GM23338 (cell line): ENCODE results near the gene MAVS. TPM values are rescaled to one million over a fixed set of nuclear protein-coding genes. Genes with fewer than 3 reads are reported as not detected.

Source experiments
- ATAC-seq: fragments of 200-7000 bp; cut with Tn5 transposase; 3 replicates; pipeline ENCODE4 v1.9.1; 2020
- DNase-seq: peaks from one replicate; pipeline ENCODE4 v3.0.0-alpha.2; 2015; ENCODE audit warnings: low spot score
- H2AFZ ChIP-seq: fragments of 200-600 bp; sonication (generic); 2 replicates; pipeline ENCODE4 v1.8.0; 2016; ENCODE audit warnings: antibody characterized with exemption, mild to moderate bottlenecking, moderate library complexity
- H3F3A ChIP-seq: fragments of 200-600 bp; sonication (generic); replicated peaks from 2 replicates; pipeline ENCODE4 v1.8.0; 2017; ENCODE audit warnings: antibody characterized with exemption, mixed run types, low read depth
- H3K27ac ChIP-seq: fragments of 200-600 bp; sonication (generic); 2 replicates; pipeline ENCODE4 v1.6.1; 2016; ENCODE audit warnings: low read depth
- H3K27me3 ChIP-seq: fragments of 200-600 bp; sonication (generic); 2 replicates; pipeline ENCODE4 v1.8.0; 2016; ENCODE audit warnings: mild to moderate bottlenecking, mixed run types, moderate library complexity; ENCODE audit not compliant: insufficient read depth
- H3K36me3 ChIP-seq: fragments of 200-600 bp; sonication (generic); 2 replicates; pipeline ENCODE4 v1.8.0; 2016; ENCODE audit warnings: mild to moderate bottlenecking; ENCODE audit not compliant: insufficient read depth
- H3K4me1 ChIP-seq: fragments of 200-600 bp; sonication (generic); 2 replicates; pipeline ENCODE4 v1.8.0; 2016; ENCODE audit warnings: mild to moderate bottlenecking, moderate library complexity; ENCODE audit not compliant: insufficient read depth
- H3K4me2 ChIP-seq: fragments of 200-600 bp; sonication (generic); 2 replicates; pipeline ENCODE4 v1.7.1; 2017; ENCODE audit warnings: mixed run types
- H3K4me3 ChIP-seq: fragments of 200-600 bp; sonication (generic); 2 replicates; pipeline ENCODE4 v1.6.1; 2016; ENCODE audit warnings: mixed run types
- H3K79me2 ChIP-seq: fragments of 200-600 bp; sonication (generic); replicated peaks from 2 replicates; pipeline ENCODE4 v1.8.0; 2017; ENCODE audit warnings: mild to moderate bottlenecking; ENCODE audit not compliant: insufficient read depth
- H3K9me2 ChIP-seq: fragments of 200-600 bp; sonication (generic); 2 replicates; pipeline ENCODE4 v1.8.0; 2017; ENCODE audit not compliant: insufficient read depth
- H4K20me1 ChIP-seq: fragments of 200-600 bp; sonication (generic); replicated peaks from 2 replicates; pipeline ENCODE4 v1.8.0; 2017; ENCODE audit warnings: mild to moderate bottlenecking; ENCODE audit not compliant: insufficient read depth
- H3K27ac Mint-ChIP-seq: 2 replicates; pipeline ENCODE4 v1.8.0; 2020; ENCODE audit warnings: inconsistent platforms, mild to moderate bottlenecking, moderate library complexity, mixed read lengths
- H3K27me3 Mint-ChIP-seq: 3 replicates; pipeline ENCODE4 v1.8.0; 2022; ENCODE audit warnings: low read depth, mild to moderate bottlenecking, moderate library complexity, mixed read lengths, inconsistent platforms; ENCODE audit not compliant: insufficient read depth, poor library complexity
- H3K36me3 Mint-ChIP-seq: 3 replicates; pipeline ENCODE4 v1.8.0; 2021; ENCODE audit warnings: low read depth, mild to moderate bottlenecking, inconsistent platforms, moderate library complexity, mixed read lengths
- H3K4me1 Mint-ChIP-seq: 3 replicates; pipeline ENCODE4 v1.8.0; 2020; ENCODE audit warnings: mild to moderate bottlenecking, inconsistent platforms, mixed read lengths
- H3K4me3 Mint-ChIP-seq: 3 replicates; pipeline ENCODE4 v1.8.0; 2021; ENCODE audit warnings: moderate library complexity, mild to moderate bottlenecking, inconsistent platforms, mixed read lengths
- H3K9me3 Mint-ChIP-seq: 3 replicates; pipeline ENCODE4 v1.8.0; 2020; ENCODE audit warnings: moderate library complexity, mild to moderate bottlenecking, inconsistent platforms, mixed read lengths
- ETS1 ChIP-seq: IDR thresholded peaks from 2 replicates; pipeline ENCODE4 v1.6.1; 2016; ENCODE audit warnings: antibody characterized with exemption
- EZH2 ChIP-seq: fragments of 200-600 bp; sonication (generic); IDR thresholded peaks from one replicate; pipeline ENCODE4 v1.8.0; 2017; ENCODE audit warnings: antibody characterized with exemption, mild to moderate bottlenecking, low read depth; ENCODE audit not compliant: unreplicated experiment
- EZH2phosphoT487 ChIP-seq: fragments of 200-600 bp; sonication (generic); IDR thresholded peaks from one replicate; pipeline ENCODE4 v1.8.1; 2018; ENCODE audit warnings: antibody characterized with exemption; ENCODE audit not compliant: unreplicated experiment
- JUNB ChIP-seq: IDR thresholded peaks from one replicate; pipeline ENCODE4 v1.6.1; 2016; ENCODE audit warnings: antibody characterized with exemption; ENCODE audit not compliant: unreplicated experiment
- NANOG ChIP-seq: IDR thresholded peaks from 2 replicates; pipeline ENCODE4 v1.6.1; 2016; ENCODE audit warnings: antibody characterized with exemption, borderline replicate concordance
- POLR2AphosphoS5 ChIP-seq: IDR thresholded peaks from 2 replicates; pipeline ENCODE4 v1.6.1; 2016; ENCODE audit warnings: antibody characterized with exemption, low read depth
- REST ChIP-seq: IDR thresholded peaks from one replicate; pipeline ENCODE4 v1.6.1; 2018; ENCODE audit warnings: antibody characterized with exemption; ENCODE audit not compliant: unreplicated experiment
- STAT1 ChIP-seq: IDR thresholded peaks from one replicate; pipeline ENCODE4 v1.6.1; 2016; ENCODE audit warnings: antibody characterized with exemption; ENCODE audit not compliant: unreplicated experiment
- ZNF114 ChIP-seq: fragments of 250-450 bp; sonication (Bioruptor Pico); IDR thresholded peaks from 2 replicates; pipeline ENCODE4 v1.5.0; 2020; ENCODE audit warnings: mild to moderate bottlenecking, moderate library complexity
- ZNF331 ChIP-seq: fragments of 250-450 bp; sonication (Bioruptor Pico); IDR thresholded peaks from 2 replicates; pipeline ENCODE4 v1.5.0; 2020; ENCODE audit warnings: low read depth, mild to moderate bottlenecking, moderate library complexity
- ZNF462 ChIP-seq: fragments of 250-450 bp; sonication (Bioruptor Pico); IDR thresholded peaks from 2 replicates; pipeline ENCODE4 v1.5.0; 2020; ENCODE audit warnings: mild to moderate bottlenecking, moderate library complexity
- polyA plus RNA-seq: library from polyadenylated mRNA; unstranded; fragments of >200 nt; fragmentation: Nextera tagmentation; extraction: Ambion mirVana; gene quantifications from 2 replicates; pipeline ENCODE4 v1.2.1, GENCODE V29; 2016
- total RNA-seq: library from RNA; depleted of rRNA; stranded (reverse); fragments of >200 nt; shearing (Covaris generic); gene quantifications from 2 replicates; pipeline ENCODE4 v1.2.3, GENCODE V29; 2014

Gene MAVS
- total and polyA plus RNA-seq, 2 experiments from 2014 or later: 5.2 to 21.8 TPM

- Mint-ChIP-seq H3K27ac (peak overlapping the region; percentile 52; the same call in 1 of the 2 replicates), H3K27me3 (peaks cover 18% of the 10 kb centered on the region), H3K9me3 (no peaks in the 10 kb centered on the region), H3K4me3 (peak overlapping the region; percentile 87), H3K4me1 (peaks cover 4% of the 10 kb centered on the region; the same call in 1 of the 3 replicates), H3K36me3 (0 out of 3 replicates have a peak, but pooled peaks cover 3% of the 10 kb centered on the region)
- Histone ChIP-seq H3K4me1 (peaks cover 4% of the 10 kb centered on the region), H3K27ac (no peak overlapping the region), H4K20me1 (no peaks in the 10 kb centered on the region; the same call in 1 of the 2 replicates), H3K27me3 (no peaks in the 10 kb centered on the region), H3K79me2 (no peaks in the 10 kb centered on the region; the same call in 1 of the 2 replicates), H3K36me3 (no peaks in the 10 kb centered on the region), H3K9me2 (no peaks in the 10 kb centered on the region), H3K4me3 (peak overlapping the region; percentile 88), H3F3A (peaks cover 6% of the 10 kb centered on the region; the same call in 1 of the 2 replicates), H3K4me2 (peak overlapping the region; percentile 95), H2AFZ (0 out of 2 replicates have a peak overlapping the region, but pooled peaks have one; percentile 91)
- DNase-seq (no peak), ATAC-seq (no peak)
- no peak for TF ChIP-seq ZNF462 (CRISPR knock-in tag)
- no peak for TF ChIP-seq EZH2
- TF ChIP-seq REST: no peak
- TF ChIP-seq ZNF114 (CRISPR knock-in tag): no peak
- no peak for TF ChIP-seq ZNF331 (CRISPR knock-in tag)
- no peak for TF ChIP-seq NANOG
- no peak for TF ChIP-seq EZH2phosphoT487
- TF ChIP-seq JUNB: no peak
- TF ChIP-seq STAT1: no peak
- no peak for TF ChIP-seq ETS1
- no peak for TF ChIP-seq POLR2AphosphoS5
Measured at GRCh38 chr20:3847429-3847940, 851 bp downstream of the MAVS start.
